SIG-M5 (cell line): Measurements from ENCODE around the gene NUMA1.

Experiments
- DNase-seq: peaks from one replicate; lab custom pipeline; 2025; lab: John Stamatoyannopoulos, UW

The NUMA1 gene, protein sequence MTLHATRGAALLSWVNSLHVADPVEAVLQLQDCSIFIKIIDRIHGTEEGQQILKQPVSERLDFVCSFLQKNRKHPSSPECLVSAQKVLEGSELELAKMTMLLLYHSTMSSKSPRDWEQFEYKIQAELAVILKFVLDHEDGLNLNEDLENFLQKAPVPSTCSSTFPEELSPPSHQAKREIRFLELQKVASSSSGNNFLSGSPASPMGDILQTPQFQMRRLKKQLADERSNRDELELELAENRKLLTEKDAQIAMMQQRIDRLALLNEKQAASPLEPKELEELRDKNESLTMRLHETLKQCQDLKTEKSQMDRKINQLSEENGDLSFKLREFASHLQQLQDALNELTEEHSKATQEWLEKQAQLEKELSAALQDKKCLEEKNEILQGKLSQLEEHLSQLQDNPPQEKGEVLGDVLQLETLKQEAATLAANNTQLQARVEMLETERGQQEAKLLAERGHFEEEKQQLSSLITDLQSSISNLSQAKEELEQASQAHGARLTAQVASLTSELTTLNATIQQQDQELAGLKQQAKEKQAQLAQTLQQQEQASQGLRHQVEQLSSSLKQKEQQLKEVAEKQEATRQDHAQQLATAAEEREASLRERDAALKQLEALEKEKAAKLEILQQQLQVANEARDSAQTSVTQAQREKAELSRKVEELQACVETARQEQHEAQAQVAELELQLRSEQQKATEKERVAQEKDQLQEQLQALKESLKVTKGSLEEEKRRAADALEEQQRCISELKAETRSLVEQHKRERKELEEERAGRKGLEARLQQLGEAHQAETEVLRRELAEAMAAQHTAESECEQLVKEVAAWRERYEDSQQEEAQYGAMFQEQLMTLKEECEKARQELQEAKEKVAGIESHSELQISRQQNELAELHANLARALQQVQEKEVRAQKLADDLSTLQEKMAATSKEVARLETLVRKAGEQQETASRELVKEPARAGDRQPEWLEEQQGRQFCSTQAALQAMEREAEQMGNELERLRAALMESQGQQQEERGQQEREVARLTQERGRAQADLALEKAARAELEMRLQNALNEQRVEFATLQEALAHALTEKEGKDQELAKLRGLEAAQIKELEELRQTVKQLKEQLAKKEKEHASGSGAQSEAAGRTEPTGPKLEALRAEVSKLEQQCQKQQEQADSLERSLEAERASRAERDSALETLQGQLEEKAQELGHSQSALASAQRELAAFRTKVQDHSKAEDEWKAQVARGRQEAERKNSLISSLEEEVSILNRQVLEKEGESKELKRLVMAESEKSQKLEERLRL (N-terminal part only)

GRCh38 chr11:72080326-72081183 lies at the start of gene NUMA1, which contains the start of gene LRRC51:
Gene NUMA1 (minus strand): TSS chr11:72080542. CDS start chr11:72035943, 44,599 bp downstream.
Gene LRRC51 (plus strand): TSS chr11:72080850. CDS start chr11:72089084, 8,234 bp downstream.
- peak; percentile 99 for DNase-seq

- DNase-seq, result no peak
These were observed 49.0 kb upstream of the NUMA1 start for GRCh38 chr11:72129381-72129780.

GRCh38 chr11:72127923-72128322 lies 47.6 kb upstream of the NUMA1 start:
- no peak for DNase-seq

DNA sequence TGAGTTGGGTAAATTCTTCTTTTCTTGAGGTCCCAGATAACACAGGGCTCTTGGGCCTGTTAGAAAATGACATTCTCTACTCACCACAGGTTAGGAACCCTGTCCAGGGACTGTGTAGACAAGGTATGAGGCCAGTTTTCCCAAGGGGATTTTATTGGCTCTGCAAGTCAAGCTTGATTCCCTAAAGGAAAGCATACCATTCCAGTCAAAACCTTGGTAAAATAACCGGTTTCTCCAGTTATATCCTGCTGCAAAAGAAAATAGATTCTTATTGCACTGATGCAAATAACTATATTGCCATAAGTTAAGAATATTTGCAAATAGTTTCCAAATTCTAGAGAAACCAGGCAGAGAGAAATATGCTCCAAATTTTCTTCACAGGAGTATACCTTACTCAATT lies 45.6 kb upstream of the NUMA1 start:
- no peak for DNase-seq

- no peak for DNase-seq
These were observed 43.7 kb upstream of the NUMA1 start for GRCh38 chr11:72124046-72124445.

GRCh38 chr11:72123117-72123653 lies 42.8 kb upstream of the NUMA1 start:
- no peak for DNase-seq

DNA sequence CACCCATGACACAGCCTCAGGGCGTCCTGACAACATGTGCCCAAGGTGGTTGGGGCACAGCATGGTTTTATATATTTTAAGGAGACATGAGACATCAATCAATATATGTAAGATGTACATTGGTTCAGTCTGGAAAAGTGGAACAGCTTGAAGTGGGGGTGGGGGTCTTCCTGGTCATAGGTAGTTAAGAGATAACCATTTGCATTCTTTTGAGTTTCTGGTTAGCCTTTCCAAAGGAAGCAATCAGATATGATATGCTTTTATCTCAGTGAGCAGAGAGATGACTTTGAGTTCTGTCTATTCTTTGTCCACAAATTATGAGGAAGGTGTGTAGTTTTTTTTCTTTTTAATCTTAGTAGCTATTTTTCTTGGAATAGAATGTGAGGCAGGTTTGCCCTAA lies 42.3 kb upstream of the NUMA1 start:
- DNase-seq, result no peak

DNA sequence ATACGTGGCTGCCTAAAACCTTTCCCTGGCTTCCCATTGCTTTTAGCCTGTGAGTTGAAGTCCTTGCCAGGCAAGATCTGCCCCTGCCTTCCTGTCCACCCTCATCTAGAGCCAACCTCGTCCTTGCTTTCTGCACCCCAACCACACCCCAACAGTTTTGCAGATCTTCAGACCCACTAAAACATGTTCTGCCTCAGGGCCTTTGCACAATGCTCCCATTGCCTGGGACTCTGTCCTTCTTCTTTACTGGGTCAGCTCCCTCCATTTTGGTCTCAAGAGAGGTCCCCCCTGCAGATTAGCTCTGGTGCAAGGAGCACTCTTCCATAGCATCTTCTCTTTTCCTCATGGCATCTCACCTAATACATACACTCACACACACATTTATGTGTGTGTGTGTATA lies 40.6 kb upstream of the NUMA1 start:
- DNase-seq, result no peak

DNA sequence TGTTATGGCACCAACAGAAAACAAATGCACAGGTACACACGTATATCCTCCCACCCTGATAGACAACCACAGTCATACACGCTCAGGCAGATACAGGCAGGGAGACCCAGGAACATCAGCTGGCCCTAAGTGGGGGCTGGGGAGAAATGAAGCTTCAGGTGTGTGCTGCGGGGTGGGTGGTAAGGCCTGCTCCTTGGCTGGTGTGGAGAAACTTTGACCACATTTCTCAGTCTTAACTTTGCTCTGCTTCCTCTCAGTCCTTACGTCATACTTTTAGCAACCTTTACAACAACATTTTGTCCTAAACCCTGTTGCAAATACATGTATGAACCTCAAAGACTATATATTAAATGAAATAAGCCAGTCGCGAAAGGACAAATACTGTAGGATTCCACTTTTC lies 38.9 kb upstream of the NUMA1 start:
- DNase-seq, result no peak

DNA sequence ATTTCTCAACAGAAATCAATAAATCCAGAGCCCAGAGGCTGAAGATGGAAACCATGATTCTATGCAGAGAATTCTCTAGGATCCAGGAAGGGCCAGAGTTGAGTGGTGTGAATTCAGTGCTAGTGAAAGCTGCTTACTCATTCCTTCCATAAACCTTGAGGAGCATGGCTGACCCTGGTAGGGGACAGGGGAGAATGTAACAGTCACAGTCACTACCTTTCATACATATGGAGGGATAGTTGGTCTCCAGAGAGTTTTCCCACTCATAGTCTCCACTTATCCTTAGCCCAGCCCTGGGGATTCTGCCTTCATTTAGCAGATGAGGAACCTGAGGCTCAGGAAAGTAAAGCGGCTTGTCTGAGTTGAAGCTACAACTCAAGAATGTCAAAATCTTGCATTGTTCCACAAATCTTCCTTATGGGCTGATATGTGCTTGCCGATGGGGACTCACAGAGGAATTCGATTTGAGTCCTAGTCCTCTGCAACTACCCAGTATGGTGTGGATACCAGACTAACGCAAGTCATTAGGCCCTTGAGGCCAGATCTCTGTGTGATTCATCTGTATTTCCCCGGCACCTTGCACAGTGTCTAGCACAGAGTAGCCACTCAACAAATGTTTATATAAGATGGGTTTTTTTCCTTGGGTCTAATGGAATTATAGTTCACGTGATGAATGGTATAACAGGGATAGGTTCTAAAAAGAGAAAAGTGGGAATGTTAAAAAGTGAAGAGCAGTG lies 35.8 kb upstream of the NUMA1 start:
- DNase-seq, result no peak

GRCh38 chr11:72114570-72114969 lies 34.2 kb upstream of the NUMA1 start:
- DNase-seq, result no peak

DNA sequence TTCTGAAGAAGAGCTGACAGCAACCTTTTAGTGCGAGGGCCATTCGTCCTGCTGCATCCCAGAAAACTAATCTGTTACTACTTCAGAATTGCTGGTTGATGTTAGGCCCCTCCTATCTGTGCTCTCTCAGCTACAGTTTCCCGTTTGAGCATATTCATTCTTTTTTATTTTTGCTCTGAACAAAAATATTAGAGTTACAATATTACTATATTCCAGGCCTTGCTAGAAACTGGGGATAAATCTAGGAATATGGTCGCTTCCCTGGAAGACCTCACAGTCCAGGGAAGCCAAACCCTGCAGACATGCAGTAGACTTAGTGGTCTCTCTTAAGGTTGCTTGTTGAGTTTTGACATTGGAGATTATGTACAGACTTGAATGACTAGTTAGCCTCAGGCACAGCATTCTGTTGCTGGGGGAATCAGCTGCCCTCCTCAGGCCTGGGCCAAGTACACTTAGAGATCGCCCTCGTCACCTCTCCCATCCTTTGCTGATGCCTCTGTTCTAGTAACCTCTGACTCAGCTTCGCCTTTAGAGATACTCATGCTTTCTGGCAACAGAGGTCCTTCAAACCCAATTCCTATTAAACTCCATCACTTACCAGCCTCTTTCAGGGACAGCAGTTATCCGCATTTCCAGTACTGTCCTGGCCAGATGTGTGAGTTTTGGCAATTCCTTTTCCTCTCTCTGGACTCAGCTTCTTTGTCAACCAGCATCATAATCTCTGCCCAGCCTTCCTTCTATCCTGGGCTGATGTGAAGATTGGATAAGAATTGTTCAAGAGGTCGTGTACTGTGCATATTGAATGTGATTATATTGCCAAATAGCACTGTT lies 32.9 kb upstream of the NUMA1 start:
- DNase-seq, result no peak

- DNase-seq, result peak; percentile 95
These were observed 32.0 kb upstream of the NUMA1 start, which contains the start of gene ANAPC15 for GRCh38 chr11:72112143-72112977. Gene ANAPC15 (minus strand): TSS chr11:72112695. CDS start chr11:72111276, 1,419 bp downstream.

DNA sequence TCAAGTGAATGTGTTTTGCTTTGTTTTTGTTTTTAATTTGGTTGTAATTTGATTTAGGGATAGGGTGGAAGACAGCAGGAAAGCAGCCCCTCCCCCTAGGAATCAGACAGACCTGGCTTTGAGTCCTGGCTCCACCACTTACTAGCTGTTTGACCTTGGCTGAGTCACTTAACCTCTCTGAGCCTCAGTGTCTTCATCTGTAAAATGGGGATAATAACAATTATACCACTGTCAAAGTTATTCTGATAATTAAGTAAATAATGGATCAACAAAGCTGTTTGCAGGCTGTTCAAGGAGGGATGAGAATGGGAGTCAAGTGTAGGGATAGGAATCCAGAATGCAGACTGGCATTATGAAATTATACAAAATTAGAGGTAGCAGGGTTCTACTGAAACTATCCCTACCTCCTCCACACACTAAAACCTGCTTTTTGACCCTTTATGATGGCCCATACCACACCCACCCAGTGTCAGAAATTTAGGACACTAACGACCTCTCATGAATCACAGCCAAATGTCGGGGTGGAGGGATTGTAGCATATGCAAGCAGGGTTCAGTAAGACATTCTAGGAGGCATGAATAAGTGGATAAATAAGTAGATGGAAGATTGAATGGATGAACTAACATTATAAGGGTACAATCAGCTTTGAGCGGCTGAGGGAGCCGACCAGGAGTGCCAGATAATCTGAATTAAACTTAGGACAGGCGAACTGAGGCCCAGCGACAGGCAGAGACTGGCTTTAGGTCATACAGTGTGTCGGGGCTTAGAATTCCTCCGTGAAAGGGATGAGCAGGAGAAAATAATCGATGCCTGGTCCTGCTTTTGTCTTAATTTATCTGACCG lies 31.2 kb upstream of the NUMA1 start:
- DNase-seq, result no peak

DNA sequence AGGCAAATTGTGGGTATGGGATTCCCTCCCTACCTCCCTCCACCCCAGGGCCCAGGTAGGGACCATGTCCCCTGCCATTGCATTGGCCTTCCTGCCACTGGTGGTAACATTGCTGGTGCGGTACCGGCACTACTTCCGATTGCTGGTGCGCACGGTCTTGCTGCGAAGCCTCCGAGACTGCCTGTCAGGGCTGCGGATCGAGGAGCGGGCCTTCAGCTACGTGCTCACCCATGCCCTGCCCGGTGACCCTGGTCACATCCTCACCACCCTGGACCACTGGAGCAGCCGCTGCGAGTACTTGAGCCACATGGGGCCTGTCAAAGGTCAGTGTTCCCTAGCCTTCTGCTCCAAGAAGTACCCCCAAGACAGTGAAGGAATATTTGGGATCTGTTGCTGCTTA lies 25.5 kb upstream of the NUMA1 start, which contains the start of gene TOMT:
TSS of gene TOMT (plus strand) at position 37 of the 400 bp plus-strand sequence. CDS start at position 65, 28 bp downstream.
- DNase-seq, result no peak

- no peak for DNase-seq
These were observed 23.4 kb upstream of the NUMA1 start for GRCh38 chr11:72103754-72104167.
